NB4 (cell line): Measurements from ENCODE around the gene SLC7A7.
"Not testable (repeated sequence)": the region's sequence is repeated elsewhere in the genome, so short reads cannot be mapped to it uniquely, and the experiment has no call there.

Source experiments
- DNase-seq: peaks from one replicate; pipeline ENCODE4 v3.0.0; 2010; ENCODE audit warnings: low read depth
- H3K4me3 ChIP-seq: one replicate; pipeline ENCODE4 v1.5.1; 2011; ENCODE audit warnings: mild to moderate bottlenecking, low read depth, low read length, moderate library complexity
- MYC ChIP-seq: IDR thresholded peaks from 2 replicates; pipeline ENCODE4 v1.6.1; 2011; ENCODE audit warnings: low read depth, low read length
- POLR2A ChIP-seq: IDR thresholded peaks from 2 replicates; pipeline ENCODE4 v1.6.1; 2011; ENCODE audit warnings: mild to moderate bottlenecking; ENCODE audit not compliant: insufficient read length; ENCODE audit errors: extremely low read depth
- TF ChIP-seq, protein P1 (sequence below): IDR thresholded peaks from 2 replicates; pipeline ENCODE4 v1.6.1; 2011; ENCODE audit warnings: low read depth, low read length
- TF ChIP-seq, protein P2 (sequence below): IDR thresholded peaks from one replicate; pipeline ENCODE4 v1.5.1; 2012; ENCODE audit warnings: low read depth, low read length

Gene SLC7A7

GRCh38 chr14:22780941-22781300 lies 34.3 kb downstream of the SLC7A7 start:
- DNase-seq, result no peak
- H3K4me3 ChIP-seq, result no peak overlapping the region
- no peak for TF ChIP-seq POLR2A
- TF ChIP-seq, protein P1, sequence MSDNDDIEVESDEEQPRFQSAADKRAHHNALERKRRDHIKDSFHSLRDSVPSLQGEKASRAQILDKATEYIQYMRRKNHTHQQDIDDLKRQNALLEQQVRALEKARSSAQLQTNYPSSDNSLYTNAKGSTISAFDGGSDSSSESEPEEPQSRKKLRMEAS, result no peak
- TF ChIP-seq, protein P2, sequence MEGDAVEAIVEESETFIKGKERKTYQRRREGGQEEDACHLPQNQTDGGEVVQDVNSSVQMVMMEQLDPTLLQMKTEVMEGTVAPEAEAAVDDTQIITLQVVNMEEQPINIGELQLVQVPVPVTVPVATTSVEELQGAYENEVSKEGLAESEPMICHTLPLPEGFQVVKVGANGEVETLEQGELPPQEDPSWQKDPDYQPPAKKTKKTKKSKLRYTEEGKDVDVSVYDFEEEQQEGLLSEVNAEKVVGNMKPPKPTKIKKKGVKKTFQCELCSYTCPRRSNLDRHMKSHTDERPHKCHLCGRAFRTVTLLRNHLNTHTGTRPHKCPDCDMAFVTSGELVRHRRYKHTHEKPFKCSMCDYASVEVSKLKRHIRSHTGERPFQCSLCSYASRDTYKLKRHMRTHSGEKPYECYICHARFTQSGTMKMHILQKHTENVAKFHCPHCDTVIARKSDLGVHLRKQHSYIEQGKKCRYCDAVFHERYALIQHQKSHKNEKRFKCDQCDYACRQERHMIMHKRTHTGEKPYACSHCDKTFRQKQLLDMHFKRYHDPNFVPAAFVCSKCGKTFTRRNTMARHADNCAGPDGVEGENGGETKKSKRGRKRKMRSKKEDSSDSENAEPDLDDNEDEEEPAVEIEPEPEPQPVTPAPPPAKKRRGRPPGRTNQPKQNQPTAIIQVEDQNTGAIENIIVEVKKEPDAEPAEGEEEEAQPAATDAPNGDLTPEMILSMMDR, result no peak
- TF ChIP-seq MYC, result no peak

GRCh38 chr14:22780105-22780679 lies 35.0 kb downstream of the SLC7A7 start:
- no peak for DNase-seq
- TF ChIP-seq, protein P1, result no peak
- TF ChIP-seq MYC, result no peak
- TF ChIP-seq, protein P2, result no peak
- TF ChIP-seq POLR2A, result no peak
- H3K4me3 ChIP-seq, result no peak overlapping the region

DNA sequence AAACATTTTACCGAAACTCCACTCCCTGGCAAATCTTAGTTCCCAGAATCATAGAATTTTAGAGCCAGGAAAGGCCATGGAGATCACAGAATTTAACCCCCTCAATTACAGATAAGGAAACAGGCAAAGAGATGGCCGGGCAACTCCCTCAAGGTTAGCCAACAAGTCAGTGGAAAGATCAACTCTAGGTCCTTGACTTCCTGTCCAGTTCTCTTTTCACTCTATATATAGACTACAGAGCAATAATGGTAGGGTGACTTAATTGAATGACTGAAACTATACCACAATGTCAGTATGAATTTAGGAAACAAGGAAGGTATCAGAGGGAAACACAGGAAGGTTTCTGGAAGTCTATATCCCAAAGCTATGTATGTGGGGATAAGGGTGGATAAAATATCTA lies 37.2 kb downstream of the SLC7A7 start:
- TF ChIP-seq, protein P1, result no peak
- no peak for DNase-seq
- no peak overlapping the region for H3K4me3 ChIP-seq

DNA sequence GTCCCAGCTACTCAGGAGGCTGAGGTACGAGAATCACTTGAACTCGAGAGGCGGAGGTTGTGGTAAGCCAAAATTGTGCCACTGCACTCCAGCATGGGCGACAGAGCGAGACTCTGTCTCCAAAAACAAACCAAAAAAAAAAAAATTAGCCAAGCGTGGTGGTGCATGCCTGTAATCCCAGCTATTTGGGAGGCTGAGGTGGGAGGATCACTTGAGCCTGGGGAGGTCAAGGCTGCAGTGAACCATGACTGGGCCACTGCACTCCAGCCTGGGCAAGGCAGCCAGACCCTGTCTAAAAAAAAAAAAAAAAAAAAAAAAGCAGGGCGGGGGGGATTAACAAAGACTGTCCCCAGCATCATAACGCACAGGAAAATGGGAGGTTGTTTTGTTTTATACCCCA lies 38.4 kb downstream of the SLC7A7 start:
- DNase-seq, H3K4me3 ChIP-seq: not testable (repeated sequence)

DNA sequence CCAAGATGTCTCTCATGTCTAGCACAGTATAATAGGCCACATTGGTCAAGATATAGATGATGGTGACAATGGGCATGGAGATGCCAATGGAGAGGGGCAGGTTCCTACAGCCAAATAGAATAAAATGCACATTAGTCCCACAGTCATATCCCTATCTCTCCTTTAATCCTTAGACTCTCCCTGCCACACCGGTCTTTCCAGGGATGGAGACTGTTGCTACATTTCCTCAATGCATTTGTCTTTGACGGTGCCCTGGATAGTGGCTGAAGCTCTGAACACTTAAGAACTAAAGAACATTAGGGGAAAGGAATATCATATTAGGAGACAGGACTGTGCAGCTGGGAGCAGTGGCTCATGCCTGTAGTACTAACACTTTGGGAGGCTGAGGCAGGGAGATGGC lies 39.0 kb downstream of the SLC7A7 start:
- TF ChIP-seq MYC, result no peak
- TF ChIP-seq, protein P2, result no peak
- TF ChIP-seq, protein P1, result no peak
- no peak for TF ChIP-seq POLR2A
- H3K4me3 ChIP-seq, result no peak overlapping the region
- no peak for DNase-seq

- TF ChIP-seq POLR2A, result no peak
- TF ChIP-seq MYC, result no peak
- TF ChIP-seq, protein P1, result no peak
- TF ChIP-seq, protein P2, result no peak
- no peak for DNase-seq
Observed at GRCh38 chr14:22774011-22774706, 41.1 kb downstream of the SLC7A7 start.

GRCh38 chr14:22773162-22774010 lies 41.8 kb downstream of the SLC7A7 start:
- DNase-seq, result no peak
- TF ChIP-seq, protein P2, result no peak
- TF ChIP-seq POLR2A, result no peak
- TF ChIP-seq, protein P1, result no peak
- TF ChIP-seq MYC, result no peak
- H3K4me3 ChIP-seq, result no peak overlapping the region

More at GRCh38 chr14:22774011-22774706, 41.1 kb downstream of the SLC7A7 start:
- H3K4me3 ChIP-seq, result no peak overlapping the region
